GM23338 (cell line): Measurements from ENCODE around the gene CDC42EP2. TPM values are rescaled to one million over a fixed set of nuclear protein-coding genes. Genes with fewer than 3 reads are reported as not detected.

ENCODE experiments used
- ATAC-seq: fragments of 200-7000 bp; cut with Tn5 transposase; 3 replicates; pipeline ENCODE4 v1.9.1; 2020
- DNase-seq: peaks from one replicate; pipeline ENCODE4 v3.0.0-alpha.2; 2015; ENCODE audit warnings: low spot score
- H2AFZ ChIP-seq: fragments of 200-600 bp; sonication (generic); 2 replicates; pipeline ENCODE4 v1.8.0; 2016; ENCODE audit warnings: antibody characterized with exemption, mild to moderate bottlenecking, moderate library complexity
- H3F3A ChIP-seq: fragments of 200-600 bp; sonication (generic); replicated peaks from 2 replicates; pipeline ENCODE4 v1.8.0; 2017; ENCODE audit warnings: antibody characterized with exemption, mixed run types, low read depth
- H3K27ac ChIP-seq: fragments of 200-600 bp; sonication (generic); 2 replicates; pipeline ENCODE4 v1.6.1; 2016; ENCODE audit warnings: low read depth
- H3K27me3 ChIP-seq: fragments of 200-600 bp; sonication (generic); 2 replicates; pipeline ENCODE4 v1.8.0; 2016; ENCODE audit warnings: mild to moderate bottlenecking, mixed run types, moderate library complexity; ENCODE audit not compliant: insufficient read depth
- H3K36me3 ChIP-seq: fragments of 200-600 bp; sonication (generic); 2 replicates; pipeline ENCODE4 v1.8.0; 2016; ENCODE audit warnings: mild to moderate bottlenecking; ENCODE audit not compliant: insufficient read depth
- H3K4me1 ChIP-seq: fragments of 200-600 bp; sonication (generic); 2 replicates; pipeline ENCODE4 v1.8.0; 2016; ENCODE audit warnings: mild to moderate bottlenecking, moderate library complexity; ENCODE audit not compliant: insufficient read depth
- H3K4me2 ChIP-seq: fragments of 200-600 bp; sonication (generic); 2 replicates; pipeline ENCODE4 v1.7.1; 2017; ENCODE audit warnings: mixed run types
- H3K4me3 ChIP-seq: fragments of 200-600 bp; sonication (generic); 2 replicates; pipeline ENCODE4 v1.6.1; 2016; ENCODE audit warnings: mixed run types
- H3K79me2 ChIP-seq: fragments of 200-600 bp; sonication (generic); replicated peaks from 2 replicates; pipeline ENCODE4 v1.8.0; 2017; ENCODE audit warnings: mild to moderate bottlenecking; ENCODE audit not compliant: insufficient read depth
- H3K9me2 ChIP-seq: fragments of 200-600 bp; sonication (generic); 2 replicates; pipeline ENCODE4 v1.8.0; 2017; ENCODE audit not compliant: insufficient read depth
- H4K20me1 ChIP-seq: fragments of 200-600 bp; sonication (generic); replicated peaks from 2 replicates; pipeline ENCODE4 v1.8.0; 2017; ENCODE audit warnings: mild to moderate bottlenecking; ENCODE audit not compliant: insufficient read depth
- H3K27ac Mint-ChIP-seq: 2 replicates; pipeline ENCODE4 v1.8.0; 2020; ENCODE audit warnings: inconsistent platforms, mild to moderate bottlenecking, moderate library complexity, mixed read lengths
- H3K27me3 Mint-ChIP-seq: 3 replicates; pipeline ENCODE4 v1.8.0; 2022; ENCODE audit warnings: low read depth, mild to moderate bottlenecking, moderate library complexity, mixed read lengths, inconsistent platforms; ENCODE audit not compliant: insufficient read depth, poor library complexity
- H3K36me3 Mint-ChIP-seq: 3 replicates; pipeline ENCODE4 v1.8.0; 2021; ENCODE audit warnings: low read depth, mild to moderate bottlenecking, inconsistent platforms, moderate library complexity, mixed read lengths
- H3K4me1 Mint-ChIP-seq: 3 replicates; pipeline ENCODE4 v1.8.0; 2020; ENCODE audit warnings: mild to moderate bottlenecking, inconsistent platforms, mixed read lengths
- H3K4me3 Mint-ChIP-seq: 3 replicates; pipeline ENCODE4 v1.8.0; 2021; ENCODE audit warnings: moderate library complexity, mild to moderate bottlenecking, inconsistent platforms, mixed read lengths
- H3K9me3 Mint-ChIP-seq: 3 replicates; pipeline ENCODE4 v1.8.0; 2020; ENCODE audit warnings: moderate library complexity, mild to moderate bottlenecking, inconsistent platforms, mixed read lengths
- EZH2 ChIP-seq: fragments of 200-600 bp; sonication (generic); IDR thresholded peaks from one replicate; pipeline ENCODE4 v1.8.0; 2017; ENCODE audit warnings: antibody characterized with exemption, mild to moderate bottlenecking, low read depth; ENCODE audit not compliant: unreplicated experiment
- EZH2phosphoT487 ChIP-seq: fragments of 200-600 bp; sonication (generic); IDR thresholded peaks from one replicate; pipeline ENCODE4 v1.8.1; 2018; ENCODE audit warnings: antibody characterized with exemption; ENCODE audit not compliant: unreplicated experiment
- JUNB ChIP-seq: IDR thresholded peaks from one replicate; pipeline ENCODE4 v1.6.1; 2016; ENCODE audit warnings: antibody characterized with exemption; ENCODE audit not compliant: unreplicated experiment
- NANOG ChIP-seq: IDR thresholded peaks from 2 replicates; pipeline ENCODE4 v1.6.1; 2016; ENCODE audit warnings: antibody characterized with exemption, borderline replicate concordance
- POLR2AphosphoS5 ChIP-seq: IDR thresholded peaks from 2 replicates; pipeline ENCODE4 v1.6.1; 2016; ENCODE audit warnings: antibody characterized with exemption, low read depth
- REST ChIP-seq: IDR thresholded peaks from one replicate; pipeline ENCODE4 v1.6.1; 2018; ENCODE audit warnings: antibody characterized with exemption; ENCODE audit not compliant: unreplicated experiment
- STAT1 ChIP-seq: IDR thresholded peaks from one replicate; pipeline ENCODE4 v1.6.1; 2016; ENCODE audit warnings: antibody characterized with exemption; ENCODE audit not compliant: unreplicated experiment
- ZNF114 ChIP-seq: fragments of 250-450 bp; sonication (Bioruptor Pico); IDR thresholded peaks from 2 replicates; pipeline ENCODE4 v1.5.0; 2020; ENCODE audit warnings: mild to moderate bottlenecking, moderate library complexity
- ZNF331 ChIP-seq: fragments of 250-450 bp; sonication (Bioruptor Pico); IDR thresholded peaks from 2 replicates; pipeline ENCODE4 v1.5.0; 2020; ENCODE audit warnings: low read depth, mild to moderate bottlenecking, moderate library complexity
- polyA plus RNA-seq: library from polyadenylated mRNA; unstranded; fragments of >200 nt; fragmentation: Nextera tagmentation; extraction: Ambion mirVana; gene quantifications from 2 replicates; pipeline ENCODE4 v1.2.1, GENCODE V29; 2016
- total RNA-seq: library from RNA; depleted of rRNA; stranded (reverse); fragments of >200 nt; shearing (Covaris generic); gene quantifications from 2 replicates; pipeline ENCODE4 v1.2.3, GENCODE V29; 2014
- TF ChIP-seq, protein P1 (sequence below), 2 experiments: fragments of 200-600 bp in 1 of 2; sonication (generic) in 1 of 2; conservative IDR thresholded peaks; 2 replicates each; pipeline versions ENCODE4 v1.5.1 to v1.6.1; 2016 to 2017; ENCODE audit warnings: antibody characterized with exemption in 2 of 2, low read depth in 2 of 2, mild to moderate bottlenecking in 2 of 2, moderate library complexity in 1 of 2
- TF ChIP-seq, protein P2 (sequence below): IDR thresholded peaks from 2 replicates; pipeline ENCODE4 v1.6.1; 2016; ENCODE audit warnings: antibody characterized with exemption
- TF ChIP-seq, protein P3 (sequence below): fragments of 250-450 bp; sonication (Bioruptor Pico); IDR thresholded peaks from 2 replicates; pipeline ENCODE4 v1.5.0; 2020; ENCODE audit warnings: mild to moderate bottlenecking, moderate library complexity

The CDC42EP2 gene
- total and polyA plus RNA-seq, 2 experiments from 2014 or later, result 18.2 to 19.0 TPM

DNA sequence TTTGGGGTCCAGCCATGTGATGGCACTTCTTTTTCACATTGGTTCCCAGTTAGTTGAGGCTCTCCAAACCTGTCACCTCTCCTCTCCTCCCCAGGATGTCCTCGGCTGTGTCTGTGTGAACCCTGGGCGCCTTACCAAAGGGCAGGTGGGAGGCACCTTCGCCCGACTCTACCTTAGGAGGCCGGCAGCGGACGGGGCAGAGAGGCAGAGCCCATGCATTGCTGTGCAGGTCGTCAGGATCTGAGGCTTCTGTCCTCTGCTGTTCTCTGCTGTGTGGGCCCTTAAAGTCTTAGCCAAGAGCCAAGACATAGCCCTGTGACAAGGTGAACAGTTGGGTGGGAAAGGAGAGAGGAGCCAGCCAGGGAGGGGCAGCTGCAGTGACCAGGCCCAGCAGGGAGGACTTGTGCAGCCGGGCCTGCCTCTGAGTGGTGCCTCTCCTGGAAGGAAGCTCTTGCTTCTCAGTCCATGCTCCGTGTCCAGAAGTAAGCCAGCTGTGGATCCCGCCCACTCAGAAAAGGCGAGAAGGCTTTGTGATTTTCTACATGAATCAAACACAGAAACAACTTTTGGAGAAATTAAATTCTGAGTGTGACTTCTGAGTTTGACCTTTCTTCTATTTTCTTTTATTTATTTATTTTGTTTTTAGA lies 17.5 kb upstream of the CDC42EP2 start:
- Histone ChIP-seq H3F3A (0 out of 2 replicates have a peak, but pooled peaks cover 12% of the 10 kb centered on the region), H3K27me3 (no peaks in the 10 kb centered on the region), H3K9me2 (no peaks in the 10 kb centered on the region), H3K79me2 (no peaks in the 10 kb centered on the region), H3K4me2 (no peak overlapping the region), H2AFZ (no peak overlapping the region), H3K4me3 (no peak overlapping the region), H3K27ac (no peak overlapping the region), H3K4me1 (peaks cover 11% of the 10 kb centered on the region), H3K36me3 (peaks cover 11% of the 10 kb centered on the region; the same call in 1 of the 2 replicates), H4K20me1 (peaks cover 3% of the 10 kb centered on the region; the same call in 1 of the 2 replicates)
- H3K27me3 Mint-ChIP-seq, result peaks cover 4% of the 10 kb centered on the region
- H3K9me3 Mint-ChIP-seq, result no peaks in the 10 kb centered on the region
- H3K36me3 Mint-ChIP-seq, result peaks cover 48% of the 10 kb centered on the region
- no peak overlapping the region for H3K27ac Mint-ChIP-seq
- ATAC-seq (no peak), DNase-seq (no peak)
- H3K4me3 Mint-ChIP-seq, result no peak overlapping the region
- peaks cover 14% of the 10 kb centered on the region for H3K4me1 Mint-ChIP-seq
- TF ChIP-seq POLR2AphosphoS5 (no peak), NANOG (no peak), EZH2 (no peak), STAT1 (no peak), REST (no peak), EZH2phosphoT487 (no peak), JUNB (no peak), ZNF331 (no peak), ZNF114 (CRISPR knock-in tag) (no peak)
- TF ChIP-seq, protein P1, sequence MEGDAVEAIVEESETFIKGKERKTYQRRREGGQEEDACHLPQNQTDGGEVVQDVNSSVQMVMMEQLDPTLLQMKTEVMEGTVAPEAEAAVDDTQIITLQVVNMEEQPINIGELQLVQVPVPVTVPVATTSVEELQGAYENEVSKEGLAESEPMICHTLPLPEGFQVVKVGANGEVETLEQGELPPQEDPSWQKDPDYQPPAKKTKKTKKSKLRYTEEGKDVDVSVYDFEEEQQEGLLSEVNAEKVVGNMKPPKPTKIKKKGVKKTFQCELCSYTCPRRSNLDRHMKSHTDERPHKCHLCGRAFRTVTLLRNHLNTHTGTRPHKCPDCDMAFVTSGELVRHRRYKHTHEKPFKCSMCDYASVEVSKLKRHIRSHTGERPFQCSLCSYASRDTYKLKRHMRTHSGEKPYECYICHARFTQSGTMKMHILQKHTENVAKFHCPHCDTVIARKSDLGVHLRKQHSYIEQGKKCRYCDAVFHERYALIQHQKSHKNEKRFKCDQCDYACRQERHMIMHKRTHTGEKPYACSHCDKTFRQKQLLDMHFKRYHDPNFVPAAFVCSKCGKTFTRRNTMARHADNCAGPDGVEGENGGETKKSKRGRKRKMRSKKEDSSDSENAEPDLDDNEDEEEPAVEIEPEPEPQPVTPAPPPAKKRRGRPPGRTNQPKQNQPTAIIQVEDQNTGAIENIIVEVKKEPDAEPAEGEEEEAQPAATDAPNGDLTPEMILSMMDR (conservative IDR thresholded peaks at IDR 0.05; ENCODE audit: low read depth in 2 of 2), result no peak
- TF ChIP-seq, protein P2, sequence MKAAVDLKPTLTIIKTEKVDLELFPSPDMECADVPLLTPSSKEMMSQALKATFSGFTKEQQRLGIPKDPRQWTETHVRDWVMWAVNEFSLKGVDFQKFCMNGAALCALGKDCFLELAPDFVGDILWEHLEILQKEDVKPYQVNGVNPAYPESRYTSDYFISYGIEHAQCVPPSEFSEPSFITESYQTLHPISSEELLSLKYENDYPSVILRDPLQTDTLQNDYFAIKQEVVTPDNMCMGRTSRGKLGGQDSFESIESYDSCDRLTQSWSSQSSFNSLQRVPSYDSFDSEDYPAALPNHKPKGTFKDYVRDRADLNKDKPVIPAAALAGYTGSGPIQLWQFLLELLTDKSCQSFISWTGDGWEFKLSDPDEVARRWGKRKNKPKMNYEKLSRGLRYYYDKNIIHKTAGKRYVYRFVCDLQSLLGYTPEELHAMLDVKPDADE, result no peak
- TF ChIP-seq, protein P3, sequence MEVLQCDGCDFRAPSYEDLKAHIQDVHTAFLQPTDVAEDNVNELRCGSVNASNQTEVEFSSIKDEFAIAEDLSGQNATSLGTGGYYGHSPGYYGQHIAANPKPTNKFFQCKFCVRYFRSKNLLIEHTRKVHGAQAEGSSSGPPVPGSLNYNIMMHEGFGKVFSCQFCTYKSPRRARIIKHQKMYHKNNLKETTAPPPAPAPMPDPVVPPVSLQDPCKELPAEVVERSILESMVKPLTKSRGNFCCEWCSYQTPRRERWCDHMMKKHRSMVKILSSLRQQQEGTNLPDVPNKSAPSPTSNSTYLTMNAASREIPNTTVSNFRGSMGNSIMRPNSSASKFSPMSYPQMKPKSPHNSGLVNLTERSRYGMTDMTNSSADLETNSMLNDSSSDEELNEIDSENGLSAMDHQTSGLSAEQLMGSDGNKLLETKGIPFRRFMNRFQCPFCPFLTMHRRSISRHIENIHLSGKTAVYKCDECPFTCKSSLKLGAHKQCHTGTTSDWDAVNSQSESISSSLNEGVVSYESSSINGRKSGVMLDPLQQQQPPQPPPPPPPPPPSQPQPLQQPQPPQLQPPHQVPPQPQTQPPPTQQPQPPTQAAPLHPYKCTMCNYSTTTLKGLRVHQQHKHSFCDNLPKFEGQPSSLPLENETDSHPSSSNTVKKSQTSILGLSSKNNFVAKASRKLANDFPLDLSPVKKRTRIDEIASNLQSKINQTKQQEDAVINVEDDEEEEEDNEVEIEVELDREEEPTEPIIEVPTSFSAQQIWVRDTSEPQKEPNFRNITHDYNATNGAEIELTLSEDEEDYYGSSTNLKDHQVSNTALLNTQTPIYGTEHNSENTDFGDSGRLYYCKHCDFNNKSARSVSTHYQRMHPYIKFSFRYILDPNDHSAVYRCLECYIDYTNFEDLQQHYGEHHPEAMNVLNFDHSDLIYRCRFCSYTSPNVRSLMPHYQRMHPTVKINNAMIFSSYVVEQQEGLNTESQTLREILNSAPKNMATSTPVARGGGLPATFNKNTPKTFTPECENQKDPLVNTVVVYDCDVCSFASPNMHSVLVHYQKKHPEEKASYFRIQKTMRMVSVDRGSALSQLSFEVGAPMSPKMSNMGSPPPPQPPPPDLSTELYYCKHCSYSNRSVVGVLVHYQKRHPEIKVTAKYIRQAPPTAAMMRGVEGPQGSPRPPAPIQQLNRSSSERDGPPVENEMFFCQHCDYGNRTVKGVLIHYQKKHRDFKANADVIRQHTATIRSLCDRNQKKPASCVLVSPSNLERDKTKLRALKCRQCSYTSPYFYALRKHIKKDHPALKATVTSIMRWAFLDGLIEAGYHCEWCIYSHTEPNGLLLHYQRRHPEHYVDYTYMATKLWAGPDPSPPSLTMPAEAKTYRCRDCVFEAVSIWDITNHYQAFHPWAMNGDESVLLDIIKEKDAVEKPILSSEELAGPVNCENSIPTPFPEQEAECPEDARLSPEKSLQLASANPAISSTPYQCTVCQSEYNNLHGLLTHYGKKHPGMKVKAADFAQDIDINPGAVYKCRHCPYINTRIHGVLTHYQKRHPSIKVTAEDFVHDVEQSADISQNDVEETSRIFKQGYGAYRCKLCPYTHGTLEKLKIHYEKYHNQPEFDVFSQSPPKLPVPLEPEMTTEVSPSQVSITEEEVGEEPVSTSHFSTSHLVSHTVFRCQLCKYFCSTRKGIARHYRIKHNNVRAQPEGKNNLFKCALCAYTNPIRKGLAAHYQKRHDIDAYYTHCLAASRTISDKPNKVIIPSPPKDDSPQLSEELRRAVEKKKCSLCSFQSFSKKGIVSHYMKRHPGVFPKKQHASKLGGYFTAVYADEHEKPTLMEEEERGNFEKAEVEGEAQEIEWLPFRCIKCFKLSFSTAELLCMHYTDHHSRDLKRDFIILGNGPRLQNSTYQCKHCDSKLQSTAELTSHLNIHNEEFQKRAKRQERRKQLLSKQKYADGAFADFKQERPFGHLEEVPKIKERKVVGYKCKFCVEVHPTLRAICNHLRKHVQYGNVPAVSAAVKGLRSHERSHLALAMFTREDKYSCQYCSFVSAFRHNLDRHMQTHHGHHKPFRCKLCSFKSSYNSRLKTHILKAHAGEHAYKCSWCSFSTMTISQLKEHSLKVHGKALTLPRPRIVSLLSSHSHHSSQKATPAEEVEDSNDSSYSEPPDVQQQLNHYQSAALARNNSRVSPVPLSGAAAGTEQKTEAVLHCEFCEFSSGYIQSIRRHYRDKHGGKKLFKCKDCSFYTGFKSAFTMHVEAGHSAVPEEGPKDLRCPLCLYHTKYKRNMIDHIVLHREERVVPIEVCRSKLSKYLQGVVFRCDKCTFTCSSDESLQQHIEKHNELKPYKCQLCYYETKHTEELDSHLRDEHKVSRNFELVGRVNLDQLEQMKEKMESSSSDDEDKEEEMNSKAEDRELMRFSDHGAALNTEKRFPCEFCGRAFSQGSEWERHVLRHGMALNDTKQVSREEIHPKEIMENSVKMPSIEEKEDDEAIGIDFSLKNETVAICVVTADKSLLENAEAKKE (CRISPR knock-in tag), result no peak
